GM13977 (cell line): Measurements from ENCODE around the gene TXLNA.

Experiments
- DNase-seq: peaks from one replicate; pipeline ENCODE4 v3.0.0; 2012; ENCODE audit warnings: low spot score
- CTCF ChIP-seq: IDR thresholded peaks from 2 replicates; pipeline ENCODE4 v1.5.1; 2012; ENCODE audit warnings: mild to moderate bottlenecking, control low read depth; ENCODE audit not compliant: insufficient read depth; ENCODE audit errors: extremely low read depth, missing control alignments
- in situ Hi-C: fragments of 300-500 bp; cut with MboI; formaldehyde crosslinking; loops from one replicate; pipeline ENCODE4 v1.12.0; 2022; ENCODE audit warnings: low sequenced_read_pairs, low pct_unique_long_range_greater_than_20kb, mixed read lengths, inconsistent platforms; ENCODE audit not compliant: unreplicated experiment

Gene TXLNA

GRCh38 chr1:32234792-32235191, 55.3 kb downstream of the TXLNA start:
- no peak for DNase-seq
- TF ChIP-seq CTCF = no peak
- in situ Hi-C loops = no loop called here

GRCh38 chr1:32239337-32239736, 59.9 kb downstream of the TXLNA start:
- in situ Hi-C loops = no loop called here
- no peak for DNase-seq
- no peak for TF ChIP-seq CTCF

GRCh38 chr1:32239790-32240139, 60.3 kb downstream of the TXLNA start:
- in situ Hi-C loops = no loop called here
- DNase-seq = no peak
- no peak for TF ChIP-seq CTCF

- DNase-seq = peak; percentile 53
- in situ Hi-C loops = no loop called here
- TF ChIP-seq CTCF = peak; percentile 17
These were observed 60.9 kb downstream of the TXLNA start for GRCh38 chr1:32240140-32240951.

GRCh38 chr1:32241001-32241763, 61.7 kb downstream of the TXLNA start:
- TF ChIP-seq CTCF = peak; percentile 20
- DNase-seq = peak; percentile 70
- in situ Hi-C loops = no loop called here

GRCh38 chr1:32242341-32242851, 62.9 kb downstream of the TXLNA start:
- in situ Hi-C loops = no loop called here
- DNase-seq = peak; percentile 48
- TF ChIP-seq CTCF = peak; percentile 7
